ENCODE measurements around the gene FHAD1. TPM values are rescaled to one million over a fixed set of nuclear protein-coding genes. Genes with fewer than 3 reads are reported as not detected.

FHAD1 gene
- total and polyA plus RNA-seq, 9 of the 15 experiments (the other 6 are each of a cell fraction or from before 2014, with no cell fraction given), result 0.32 to 2.1 (median 1.5) TPM; not detected in 1

- TF ChIP-seq LARP7 (IDR thresholded peaks at IDR 0.05), result no peak
- TF ChIP-seq ZBTB17 (CRISPR knock-in tag; IDR thresholded peaks at IDR 0.05), result 0 out of 2 replicates have a peak, but pooled peaks have one; percentile 36
- TF ChIP-seq E2F6 (IDR thresholded peaks at IDR 0.05; ENCODE audit: borderline replicate concordance in 1 of 2, extremely low read depth in 1 of 2, insufficient read depth in 1 of 2, insufficient read length in 1 of 2, low read depth in 1 of 2, low read length in 1 of 2, poor library complexity in 1 of 2, severe bottlenecking in 1 of 2), result no peak
- TF ChIP-seq L3MBTL2 (IDR thresholded peaks at IDR 0.05), result no peak
- TF ChIP-seq KLF13 (tag; IDR thresholded peaks at IDR 0.05; ENCODE audit: borderline replicate concordance, low read depth), result no peak
- 0 out of 2 replicates have a peak, but pooled peaks have one; percentile 31 for TF ChIP-seq ZNF780A (CRISPR knock-in tag; IDR thresholded peaks at IDR 0.05)
- TF ChIP-seq, protein P1, sequence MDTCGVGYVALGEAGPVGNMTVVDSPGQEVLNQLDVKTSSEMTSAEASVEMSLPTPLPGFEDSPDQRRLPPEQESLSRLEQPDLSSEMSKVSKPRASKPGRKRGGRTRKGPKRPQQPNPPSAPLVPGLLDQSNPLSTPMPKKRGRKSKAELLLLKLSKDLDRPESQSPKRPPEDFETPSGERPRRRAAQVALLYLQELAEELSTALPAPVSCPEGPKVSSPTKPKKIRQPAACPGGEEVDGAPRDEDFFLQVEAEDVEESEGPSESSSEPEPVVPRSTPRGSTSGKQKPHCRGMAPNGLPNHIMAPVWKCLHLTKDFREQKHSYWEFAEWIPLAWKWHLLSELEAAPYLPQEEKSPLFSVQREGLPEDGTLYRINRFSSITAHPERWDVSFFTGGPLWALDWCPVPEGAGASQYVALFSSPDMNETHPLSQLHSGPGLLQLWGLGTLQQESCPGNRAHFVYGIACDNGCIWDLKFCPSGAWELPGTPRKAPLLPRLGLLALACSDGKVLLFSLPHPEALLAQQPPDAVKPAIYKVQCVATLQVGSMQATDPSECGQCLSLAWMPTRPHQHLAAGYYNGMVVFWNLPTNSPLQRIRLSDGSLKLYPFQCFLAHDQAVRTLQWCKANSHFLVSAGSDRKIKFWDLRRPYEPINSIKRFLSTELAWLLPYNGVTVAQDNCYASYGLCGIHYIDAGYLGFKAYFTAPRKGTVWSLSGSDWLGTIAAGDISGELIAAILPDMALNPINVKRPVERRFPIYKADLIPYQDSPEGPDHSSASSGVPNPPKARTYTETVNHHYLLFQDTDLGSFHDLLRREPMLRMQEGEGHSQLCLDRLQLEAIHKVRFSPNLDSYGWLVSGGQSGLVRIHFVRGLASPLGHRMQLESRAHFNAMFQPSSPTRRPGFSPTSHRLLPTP (IDR thresholded peaks at IDR 0.05; ENCODE audit: borderline replicate concordance, extremely low read depth, insufficient read length), result no peak
- TF ChIP-seq MYNN (IDR thresholded peaks at IDR 0.05), result no peak
- no peak for TF ChIP-seq MYNN (CRISPR knock-in tag; IDR thresholded peaks at IDR 0.05)
- no peak for TF ChIP-seq PHF20 (IDR thresholded peaks at IDR 0.05; ENCODE audit: partially characterized antibody)
- TF ChIP-seq ZNF263 (CRISPR knock-in tag; IDR thresholded peaks at IDR 0.05; ENCODE audit: borderline replicate concordance), result no peak
- TF ChIP-seq DPF2 (IDR thresholded peaks at IDR 0.05), result no peak
- TF ChIP-seq ZNF561 (CRISPR knock-in tag; conservative IDR thresholded peaks at IDR 0.05), result no peak
- TF ChIP-seq, protein P2, sequence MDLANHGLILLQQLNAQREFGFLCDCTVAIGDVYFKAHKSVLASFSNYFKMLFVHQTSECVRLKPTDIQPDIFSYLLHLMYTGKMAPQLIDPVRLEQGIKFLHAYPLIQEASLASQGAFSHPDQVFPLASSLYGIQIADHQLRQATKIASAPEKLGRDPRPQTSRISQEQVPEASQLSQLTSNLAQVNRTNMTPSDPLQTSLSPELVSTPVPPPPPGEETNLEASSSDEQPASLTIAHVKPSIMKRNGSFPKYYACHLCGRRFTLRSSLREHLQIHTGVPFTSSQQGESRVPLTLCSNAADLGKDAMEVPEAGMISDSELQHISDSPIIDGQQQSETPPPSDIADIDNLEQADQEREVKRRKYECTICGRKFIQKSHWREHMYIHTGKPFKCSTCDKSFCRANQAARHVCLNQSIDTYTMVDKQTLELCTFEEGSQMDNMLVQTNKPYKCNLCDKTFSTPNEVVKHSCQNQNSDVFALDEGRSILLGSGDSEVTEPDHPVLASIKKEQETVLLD (IDR thresholded peaks at IDR 0.05), result no peak
- TF ChIP-seq ZNF75A (CRISPR knock-in tag; IDR thresholded peaks at IDR 0.05), result no peak
- no peak for TF ChIP-seq CREB1 (IDR thresholded peaks at IDR 0.05)
- TF ChIP-seq CREB1 (CRISPR knock-in tag; IDR thresholded peaks at IDR 0.05), result no peak
- TF ChIP-seq CREB5 (CRISPR knock-in tag; IDR thresholded peaks at IDR 0.05), result no peak
- TF ChIP-seq RBM15 (IDR thresholded peaks at IDR 0.05; ENCODE audit: insufficient read depth, low read length), result no peak
- TF ChIP-seq, protein P3, sequence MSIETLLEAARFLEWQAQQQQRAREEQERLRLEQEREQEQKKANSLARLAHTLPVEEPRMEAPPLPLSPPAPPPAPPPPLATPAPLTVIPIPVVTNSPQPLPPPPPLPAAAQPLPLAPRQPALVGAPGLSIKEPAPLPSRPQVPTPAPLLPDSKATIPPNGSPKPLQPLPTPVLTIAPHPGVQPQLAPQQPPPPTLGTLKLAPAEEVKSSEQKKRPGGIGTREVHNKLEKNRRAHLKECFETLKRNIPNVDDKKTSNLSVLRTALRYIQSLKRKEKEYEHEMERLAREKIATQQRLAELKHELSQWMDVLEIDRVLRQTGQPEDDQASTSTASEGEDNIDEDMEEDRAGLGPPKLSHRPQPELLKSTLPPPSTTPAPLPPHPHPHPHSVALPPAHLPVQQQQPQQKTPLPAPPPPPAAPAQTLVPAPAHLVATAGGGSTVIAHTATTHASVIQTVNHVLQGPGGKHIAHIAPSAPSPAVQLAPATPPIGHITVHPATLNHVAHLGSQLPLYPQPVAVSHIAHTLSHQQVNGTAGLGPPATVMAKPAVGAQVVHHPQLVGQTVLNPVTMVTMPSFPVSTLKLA (conservative IDR thresholded peaks at IDR 0.05), result no peak
Measured at GRCh38 chr1:15261155-15262002, 14.4 kb downstream of the FHAD1 start (continued).

All from K562 (cell line).